DMS53 treated with DMSO at 0.1 percent for 48 hours (cell line): ENCODE results near the gene MAP4K2.

Source experiments
- DNase-seq: peaks from one replicate; lab custom pipeline; 2025; ENCODE audit not compliant: unreplicated experiment; lab: John Stamatoyannopoulos, UW

The MAP4K2 gene

DNA sequence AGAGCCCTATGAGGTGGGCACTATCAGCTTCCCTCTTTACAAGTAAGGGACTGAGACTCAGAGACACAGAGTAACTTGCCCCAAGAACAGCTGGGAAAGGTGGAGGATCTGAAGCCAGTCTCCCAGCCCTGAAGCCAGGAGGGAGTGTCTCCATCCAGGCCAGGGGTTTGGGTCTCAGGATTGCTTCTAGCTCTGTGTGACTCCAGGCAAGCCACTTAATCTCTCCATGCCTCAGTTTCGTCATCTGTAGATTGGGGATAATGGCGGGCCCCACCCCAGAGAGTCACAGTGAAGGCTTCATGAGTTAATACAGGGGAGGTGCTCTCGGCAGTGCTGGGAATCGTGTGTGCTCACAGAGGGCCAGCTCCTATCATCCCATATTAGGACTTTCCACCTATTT is 10.5 kb downstream of the MAP4K2 start:
- DNase-seq: no peak

GRCh38 chr11:64791781-64792291 is 11.2 kb downstream of the MAP4K2 start:
- DNase-seq: no peak

GRCh38 chr11:64790205-64791095 is 12.6 kb downstream of the MAP4K2 start:
- no peak for DNase-seq

GRCh38 chr11:64789331-64790204 is 13.4 kb downstream of the MAP4K2 start:
- DNase-seq: no peak

DNA sequence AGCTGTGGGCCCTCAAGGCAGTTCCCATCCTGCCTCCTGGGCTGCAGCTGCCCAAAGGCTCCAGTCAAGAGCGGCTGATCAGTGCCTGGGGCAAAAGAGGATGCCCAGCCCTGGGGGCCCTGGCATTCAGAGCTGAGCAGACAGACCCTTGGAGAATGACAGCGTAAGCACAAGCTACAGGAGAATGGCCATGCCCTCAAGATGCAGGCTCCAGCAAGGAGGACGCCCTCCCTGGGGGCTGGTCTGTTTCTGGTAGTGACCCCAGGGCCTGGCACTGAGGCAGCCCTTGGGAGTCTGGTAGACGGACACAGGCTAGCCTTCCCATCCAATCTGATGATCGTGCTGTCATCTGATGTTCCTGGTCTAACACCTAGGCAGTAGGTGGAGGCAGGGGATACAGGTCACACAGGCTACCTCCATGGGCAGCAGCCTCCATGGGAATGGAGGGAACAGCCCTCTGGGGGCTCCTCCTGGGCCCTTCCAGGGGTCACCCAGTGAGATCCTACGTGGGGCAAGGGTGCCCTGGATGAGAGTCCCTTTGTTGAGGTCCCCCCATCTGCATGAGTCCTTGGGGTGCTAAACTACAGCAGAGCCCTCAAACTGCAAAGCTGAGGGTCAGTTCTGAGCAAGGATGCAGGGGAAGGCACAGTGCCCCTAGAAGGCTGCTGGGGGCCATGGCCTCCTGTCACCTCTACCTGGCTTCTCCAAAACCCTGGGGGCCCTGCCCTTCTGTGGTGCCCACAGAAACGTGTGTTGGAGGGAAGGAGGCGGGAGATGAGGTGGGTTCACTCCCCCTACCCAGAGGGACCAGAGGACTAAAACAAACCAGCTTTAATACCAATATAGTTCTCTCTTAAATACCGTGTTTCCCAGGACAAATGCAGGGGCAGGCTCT is 14.4 kb downstream of the MAP4K2 start:
- no peak for DNase-seq

- peak; percentile 32 for DNase-seq
Observed at GRCh38 chr11:64787526-64788320, 15.3 kb downstream of the MAP4K2 start.

- no peak for DNase-seq
Observed at GRCh38 chr11:64786308-64786707, 16.7 kb downstream of the MAP4K2 start.

DNA sequence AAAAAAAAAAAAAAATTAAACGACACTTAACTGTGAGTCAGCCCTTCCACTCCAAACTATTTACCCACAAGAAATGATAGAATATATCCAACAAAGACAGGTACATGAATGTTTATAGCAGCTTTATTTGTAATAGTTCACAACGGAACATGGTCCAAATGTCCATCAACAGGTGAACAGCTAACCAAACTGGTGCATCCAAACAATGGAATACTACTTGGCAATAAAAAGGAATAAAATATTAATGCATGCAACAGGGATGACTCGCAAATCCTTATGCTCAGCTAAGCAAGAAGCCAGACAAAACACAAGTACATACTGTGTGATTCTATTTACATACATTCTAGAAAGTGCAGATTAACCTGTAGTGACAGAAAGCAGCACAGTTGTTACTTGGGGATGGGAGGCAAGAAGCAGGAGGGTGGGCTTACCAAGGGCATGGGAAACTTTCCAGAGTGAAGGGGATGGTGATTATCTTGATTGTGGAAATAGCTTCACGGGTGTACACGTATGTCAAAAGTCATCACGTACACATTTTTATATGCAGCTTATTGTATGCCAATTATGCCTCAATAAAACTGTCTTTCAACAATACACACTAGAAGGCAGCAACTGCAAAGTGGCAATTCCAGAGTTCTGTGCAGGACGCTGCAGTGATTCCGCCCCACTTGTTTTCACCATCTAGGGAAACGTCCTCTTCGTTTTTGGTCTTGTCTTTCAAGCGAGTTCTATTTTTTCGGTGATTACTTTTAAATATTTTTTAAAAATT is 18.0 kb downstream of the MAP4K2 start:
- DNase-seq: no peak

GRCh38 chr11:64778473-64779298 is 24.3 kb downstream of the MAP4K2 start, which contains the start of gene SF1:
Gene SF1, minus strand, starts transcription at chr11:64778542. Its CDS starts 150 bp downstream, at chr11:64778392.
- DNase-seq: peak; percentile 99

- no peak for DNase-seq
Observed at GRCh38 chr11:64778223-64778472, 24.9 kb downstream of the MAP4K2 start.

- peak; percentile 47 for DNase-seq
Observed at GRCh38 chr11:64777449-64778222, 25.4 kb downstream of the MAP4K2 start.

DNA sequence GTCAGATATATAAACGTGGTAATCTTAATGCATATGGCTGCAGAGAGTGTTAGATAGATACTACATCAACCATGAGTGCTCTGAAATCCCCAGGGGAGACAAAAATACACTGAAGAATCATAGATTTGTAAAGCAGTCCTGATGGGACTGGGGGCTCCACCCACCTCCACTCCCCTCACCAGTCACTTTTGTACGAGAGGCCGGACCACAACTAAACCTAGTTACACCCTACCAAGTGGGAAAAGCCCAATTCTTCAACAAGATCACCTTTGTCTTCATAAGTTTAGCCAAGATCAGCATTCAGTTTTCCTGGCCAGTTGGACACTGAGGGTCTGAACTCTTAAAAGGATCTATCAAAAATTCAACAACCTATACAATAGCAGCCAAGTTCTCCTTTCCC is 26.1 kb downstream of the MAP4K2 start:
- DNase-seq: no peak

- no peak for DNase-seq
Observed at GRCh38 chr11:64776425-64776824, 26.6 kb downstream of the MAP4K2 start.

- no peak for DNase-seq
Observed at GRCh38 chr11:64774144-64774543, 28.9 kb downstream of the MAP4K2 start.

DNA sequence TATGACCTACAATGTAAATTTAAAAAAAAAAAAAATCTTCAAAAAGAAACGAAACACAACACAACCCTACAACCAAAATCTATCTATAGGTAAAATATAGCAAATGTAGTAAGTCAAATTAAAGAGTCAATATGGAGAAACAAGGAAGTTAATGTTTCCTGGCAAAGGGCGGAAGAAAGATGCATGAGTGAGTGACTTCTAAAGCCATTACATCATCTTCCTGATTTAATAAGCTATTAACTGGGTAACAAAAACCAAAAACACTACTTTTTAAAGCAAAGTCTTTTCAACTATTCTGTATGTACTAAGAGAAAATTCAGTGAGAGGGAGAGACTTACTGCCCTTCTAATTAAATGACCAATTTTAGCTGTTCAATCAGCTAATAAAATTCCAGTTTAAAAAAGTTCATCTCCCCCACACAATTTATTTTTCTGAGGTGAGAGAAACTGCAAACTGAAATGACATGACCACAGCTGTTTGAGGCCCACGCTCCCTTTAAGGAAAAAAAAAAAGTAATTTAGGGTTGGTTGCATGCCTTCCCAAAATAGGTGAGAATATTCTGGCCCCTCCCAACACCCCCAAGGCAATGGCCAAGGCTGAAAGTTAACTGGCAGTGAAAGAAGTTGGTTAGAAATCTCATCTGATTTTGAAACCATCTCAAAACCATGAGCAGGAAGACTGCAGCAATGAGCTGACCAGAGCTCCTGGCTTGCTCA is 30.6 kb downstream of the MAP4K2 start:
- no peak for DNase-seq

- no peak for DNase-seq
Observed at GRCh38 chr11:64771861-64772260, 31.2 kb downstream of the MAP4K2 start.

DNA sequence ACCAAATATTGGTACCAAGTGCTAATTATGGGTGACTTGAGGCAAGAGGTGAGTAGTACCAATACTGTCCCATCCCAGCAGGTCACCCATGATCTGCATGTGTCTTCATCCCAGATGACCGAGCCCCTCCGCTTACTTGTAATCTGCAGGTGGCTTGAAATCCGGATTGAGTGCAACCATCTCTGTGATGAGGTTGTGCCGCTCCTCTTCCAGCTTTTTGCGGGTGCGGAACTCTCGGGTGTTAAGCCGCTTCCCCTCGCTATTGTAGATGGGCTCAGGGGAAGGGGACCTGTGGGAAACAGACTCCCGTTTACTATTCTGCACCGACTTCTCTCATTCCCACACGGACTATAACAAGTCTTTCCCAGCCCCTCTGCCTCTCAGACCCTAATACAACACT is 32.9 kb downstream of the MAP4K2 start:
- DNase-seq: no peak
